ENCODE measurements around the gene NTRK3. TPM values are rescaled to one million over a fixed set of nuclear protein-coding genes. Genes with fewer than 3 reads are reported as not detected.
"Not testable (repeated sequence)": the region's sequence is repeated elsewhere in the genome, so short reads cannot be mapped to it uniquely, and the experiment has no call there.

The NTRK3 gene
- total RNA-seq, 3 donors from 2014 or later (not counting 1 experiment from before 2014, with no cell fraction given) = not detected

- Histone ChIP-seq H3K4me1 (ENCODE audit: control insufficient read depth, insufficient read depth, low read length) (no peaks in the 10 kb centered on the region), H3K36me3 (ENCODE audit: control insufficient read depth, insufficient read depth, low read length) (no peaks in the 10 kb centered on the region), H3K27ac (ENCODE audit: low read length) (no peak overlapping the region), H3K9me3 (ENCODE audit: control insufficient read depth, insufficient read depth, low read length) (no peaks in the 10 kb centered on the region), H3K4me3 (ENCODE audit: low read length) (no peak overlapping the region), H3K27me3 (ENCODE audit: control insufficient read depth, insufficient read depth, low read length) (no peaks in the 10 kb centered on the region)
- no peak overlapping the region for H3K27ac Mint-ChIP-seq
- intact Hi-C loops (cut with micrococcal nuclease) = no loop called here
- H3K4me1 Mint-ChIP-seq = no peaks in the 10 kb centered on the region
- no peaks in the 10 kb centered on the region for H3K9me3 Mint-ChIP-seq
- WGBS (ENCODE audit: insufficient coverage) = 75% methylated on average over 2 of the region's 2 CpGs
- ATAC-seq = no peak
- no peak for TF ChIP-seq CTCF (IDR thresholded peaks at IDR 0.05)
- no peak for DNase-seq
- no peaks in the 10 kb centered on the region for H3K27me3 Mint-ChIP-seq (ENCODE audit: low read depth in 2 of 2)
- no peaks in the 10 kb centered on the region for H3K36me3 Mint-ChIP-seq
- H3K4me3 Mint-ChIP-seq = no peak overlapping the region
Measured at GRCh38 chr15:88073391-88073691, 183.2 kb downstream of the NTRK3 start.

DNA sequence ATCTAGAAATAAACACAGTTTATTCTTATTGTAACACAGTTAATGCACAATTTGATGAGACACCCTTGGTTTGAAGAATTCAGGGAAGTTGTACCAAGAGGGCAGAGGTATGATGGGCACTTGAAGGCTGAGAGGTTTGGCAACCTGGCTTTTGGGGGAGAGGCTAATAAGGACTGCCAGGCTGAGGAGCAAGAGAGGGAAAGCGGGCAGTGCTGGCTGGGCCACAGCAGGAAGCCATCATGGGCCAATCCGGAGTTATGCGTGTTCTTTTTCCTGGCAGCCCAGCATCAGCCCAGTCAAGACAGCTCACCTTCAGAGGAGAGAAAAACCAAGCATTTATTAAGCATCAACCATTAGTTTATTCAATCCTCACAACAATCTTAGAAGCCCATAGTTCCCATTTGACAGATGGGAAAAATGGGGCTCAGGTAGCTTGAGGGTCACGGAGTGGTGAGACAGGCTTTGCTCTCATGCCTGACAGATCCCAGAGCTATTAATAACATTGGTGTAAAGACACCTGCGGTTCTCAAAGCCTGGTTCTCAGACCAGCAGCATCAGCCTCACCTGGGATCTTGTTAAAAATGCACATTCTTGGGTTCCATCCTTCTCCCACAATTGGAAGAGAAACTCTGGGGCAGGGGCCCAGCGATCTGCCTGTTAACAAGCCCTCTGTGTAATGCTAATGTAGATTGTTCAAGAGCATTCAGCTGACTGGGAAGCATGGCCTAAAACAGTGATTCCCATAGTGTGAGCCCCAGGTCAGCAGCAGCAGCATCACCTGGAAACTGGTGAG is 183.7 kb downstream of the NTRK3 start:
- Histone ChIP-seq H3K36me3 (ENCODE audit: control insufficient read depth, insufficient read depth, low read length) (no peaks in the 10 kb centered on the region), H3K9me3 (ENCODE audit: control insufficient read depth, insufficient read depth, low read length) (no peaks in the 10 kb centered on the region), H3K27ac (ENCODE audit: low read length) (no peak overlapping the region), H3K4me3 (ENCODE audit: low read length) (no peak overlapping the region), H3K4me1 (ENCODE audit: control insufficient read depth, insufficient read depth, low read length) (no peaks in the 10 kb centered on the region), H3K27me3 (ENCODE audit: control insufficient read depth, insufficient read depth, low read length) (no peaks in the 10 kb centered on the region)
- DNase-seq = no peak
- Mint-ChIP-seq H3K27ac (no peak overlapping the region), H3K4me1 (no peaks in the 10 kb centered on the region), H3K4me3 (no peak overlapping the region), H3K36me3 (no peaks in the 10 kb centered on the region), H3K27me3 (ENCODE audit: low read depth in 2 of 2) (no peaks in the 10 kb centered on the region), H3K9me3 (no peaks in the 10 kb centered on the region)
- TF ChIP-seq CTCF (IDR thresholded peaks at IDR 0.05) = no peak
- intact Hi-C loops (cut with micrococcal nuclease) = no loop called here
- 79% methylated on average over 6 of the region's 6 CpGs for WGBS (ENCODE audit: insufficient coverage)
- ATAC-seq = no peak

- H3K9me3 Mint-ChIP-seq; ATAC-seq; intact Hi-C loops (cut with micrococcal nuclease); H3K4me1 ChIP-seq (ENCODE audit: control insufficient read depth, insufficient read depth, low read length); DNase-seq; H3K27ac ChIP-seq (ENCODE audit: low read length); H3K4me1 Mint-ChIP-seq; H3K27me3 Mint-ChIP-seq (ENCODE audit: low read depth in 2 of 2); H3K36me3 ChIP-seq (ENCODE audit: control insufficient read depth, insufficient read depth, low read length); H3K27me3 ChIP-seq (ENCODE audit: control insufficient read depth, insufficient read depth, low read length); H3K9me3 ChIP-seq (ENCODE audit: control insufficient read depth, insufficient read depth, low read length); H3K36me3 Mint-ChIP-seq; H3K4me3 Mint-ChIP-seq; H3K27ac Mint-ChIP-seq; H3K4me3 ChIP-seq (ENCODE audit: low read length): not testable (repeated sequence)
- WGBS (ENCODE audit: insufficient coverage) = 87% methylated on average over 9 of the region's 9 CpGs
Measured at GRCh38 chr15:88072133-88072532, 184.4 kb downstream of the NTRK3 start.

DNA sequence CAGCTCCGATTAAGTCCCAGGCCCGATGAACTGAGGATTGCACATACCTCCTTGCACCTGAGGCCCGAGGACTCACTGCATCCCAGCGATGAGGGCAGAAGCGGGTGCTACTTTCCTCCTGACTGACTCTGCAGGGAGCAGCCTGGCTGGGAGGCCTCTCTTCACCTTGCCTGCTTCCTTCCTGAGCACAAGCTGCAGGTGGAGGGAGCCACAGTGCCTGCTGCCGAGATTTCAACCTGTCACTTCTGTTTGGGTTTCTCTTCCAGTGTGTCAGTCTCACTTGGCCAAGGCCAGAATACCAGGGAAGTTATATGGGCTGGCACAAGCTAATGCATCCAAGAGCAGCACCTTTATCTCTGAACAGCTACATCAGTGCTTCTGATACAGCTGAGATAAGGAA is 185.4 kb downstream of the NTRK3 start:
- Mint-ChIP-seq H3K36me3 (no peaks in the 10 kb centered on the region), H3K4me1 (no peaks in the 10 kb centered on the region), H3K4me3 (no peak overlapping the region), H3K9me3 (no peaks in the 10 kb centered on the region), H3K27me3 (ENCODE audit: low read depth in 2 of 2) (no peaks in the 10 kb centered on the region), H3K27ac (no peak overlapping the region)
- ATAC-seq (no peak), DNase-seq (no peak)
- no peaks in the 10 kb centered on the region for H3K9me3 ChIP-seq (ENCODE audit: control insufficient read depth, insufficient read depth, low read length)
- intact Hi-C loops (cut with micrococcal nuclease) = no loop called here
- no peaks in the 10 kb centered on the region for H3K27me3 ChIP-seq (ENCODE audit: control insufficient read depth, insufficient read depth, low read length)
- no peaks in the 10 kb centered on the region for H3K4me1 ChIP-seq (ENCODE audit: control insufficient read depth, insufficient read depth, low read length)
- no peak overlapping the region for H3K4me3 ChIP-seq (ENCODE audit: low read length)
- no peak overlapping the region for H3K27ac ChIP-seq (ENCODE audit: low read length)
- no peaks in the 10 kb centered on the region for H3K36me3 ChIP-seq (ENCODE audit: control insufficient read depth, insufficient read depth, low read length)
- 75% methylated on average over 6 of the region's 6 CpGs for whole genome bisulfite sequencing (ENCODE audit: insufficient coverage)
- TF ChIP-seq CTCF (IDR thresholded peaks at IDR 0.05) = no peak
